Measurements from ENCODE around the gene TBC1D8.
A peak's percentile ranks its signal among the peaks of the same experiment; 100 is the strongest.

TBC1D8 gene

GRCh38 chr2:101080211-101081068 lies 70.7 kb downstream of the TBC1D8 start:
- Histone ChIP-seq H2AFZ (ENCODE audit: low read length) (no peak overlapping the region), H3K4me1 (ENCODE audit: control insufficient read depth in 2 of 2, insufficient read depth in 1 of 2, low read depth in 1 of 2, low read length in 2 of 2) (no peaks in the 10 kb centered on the region), H3K4me2 (ENCODE audit: insufficient read depth, low read length, poor library complexity, severe bottlenecking) (no peak overlapping the region), H3K27me3 (ENCODE audit: control insufficient read depth in 3 of 3, insufficient read depth in 3 of 3, low read depth in 1 of 3, low read length in 3 of 3) (no peaks in the 10 kb centered on the region), H4K91ac (ENCODE audit: low read depth, low read length, poor library complexity) (no peak overlapping the region), H3K9ac (ENCODE audit: low read depth, low read length, poor library complexity) (no peak overlapping the region), H3K4me3 (ENCODE audit: low read length in 2 of 2) (no peak overlapping the region), H2AK5ac (ENCODE audit: low read depth, low read length) (no peak overlapping the region), H3K23ac (ENCODE audit: low read depth, low read length, poor library complexity) (no peak overlapping the region), H3K79me1 (ENCODE audit: low read depth, low read length) (no peaks in the 10 kb centered on the region), H2BK15ac (ENCODE audit: low read length) (no peak overlapping the region), H3K36me3 (replicated peaks in 1 of 2; ENCODE audit: control insufficient read depth in 2 of 2, insufficient read depth in 2 of 2, low read length in 2 of 2) (no peaks in the 10 kb centered on the region), H3K27ac (replicated peaks; ENCODE audit: low read length) (no peak overlapping the region), H2BK12ac (ENCODE audit: low read length) (no peak overlapping the region), H4K8ac (ENCODE audit: low read depth, low read length) (no peak overlapping the region), H2BK5ac (ENCODE audit: low read length) (no peak overlapping the region), H3K18ac (ENCODE audit: low read length) (no peak overlapping the region), H3K14ac (ENCODE audit: low read length) (no peak overlapping the region), H3K4ac (ENCODE audit: low read length) (no peak overlapping the region), H3K9me3 (replicated peaks in 1 of 2; ENCODE audit: control insufficient read depth in 2 of 2, insufficient read depth in 1 of 2, low read depth in 1 of 2, low read length in 2 of 2) (no peaks in the 10 kb centered on the region), H2BK120ac (ENCODE audit: low read depth, low read length) (no peak overlapping the region)
- DNase-seq (ENCODE audit: low spot score) = no peak
- WGBS, 2 donors (ENCODE audit: extremely low coverage in 2 of 2, insufficient read length in 2 of 2, insufficient replicate concordance in 1 of 2) = no CpG with 5 or more reads among the region's 14 CpGs

GRCh38 chr2:101076581-101076980 lies 74.6 kb downstream of the TBC1D8 start:
- Histone ChIP-seq H3K4ac (ENCODE audit: low read length) (no peak overlapping the region), H3K18ac (ENCODE audit: low read length) (no peak overlapping the region), H4K8ac (ENCODE audit: low read depth, low read length) (no peak overlapping the region), H3K23ac (ENCODE audit: low read depth, low read length, poor library complexity) (no peak overlapping the region), H3K9me3 (replicated peaks in 1 of 2; ENCODE audit: control insufficient read depth in 2 of 2, insufficient read depth in 1 of 2, low read depth in 1 of 2, low read length in 2 of 2) (peaks cover 0 to 2% of the 10 kb centered on the region in 2 donors), H3K4me3 (ENCODE audit: low read length in 2 of 2) (no peak overlapping the region), H3K27ac (replicated peaks; ENCODE audit: low read length) (no peak overlapping the region), H3K36me3 (replicated peaks in 1 of 2; ENCODE audit: control insufficient read depth in 2 of 2, insufficient read depth in 2 of 2, low read length in 2 of 2) (no peaks in the 10 kb centered on the region), H4K91ac (ENCODE audit: low read depth, low read length, poor library complexity) (no peak overlapping the region), H3K79me1 (ENCODE audit: low read depth, low read length) (no peaks in the 10 kb centered on the region), H2BK12ac (ENCODE audit: low read length) (no peak overlapping the region), H2AFZ (ENCODE audit: low read length) (no peak overlapping the region), H3K9ac (ENCODE audit: low read depth, low read length, poor library complexity) (no peak overlapping the region), H3K14ac (ENCODE audit: low read length) (no peak overlapping the region), H3K4me1 (ENCODE audit: control insufficient read depth in 2 of 2, insufficient read depth in 1 of 2, low read depth in 1 of 2, low read length in 2 of 2) (no peaks in the 10 kb centered on the region), H3K4me2 (ENCODE audit: insufficient read depth, low read length, poor library complexity, severe bottlenecking) (no peak overlapping the region), H2BK15ac (ENCODE audit: low read length) (no peak overlapping the region), H3K27me3 (ENCODE audit: control insufficient read depth in 3 of 3, insufficient read depth in 3 of 3, low read depth in 1 of 3, low read length in 3 of 3) (no peaks in the 10 kb centered on the region), H2AK5ac (ENCODE audit: low read depth, low read length) (no peak overlapping the region), H2BK120ac (ENCODE audit: low read depth, low read length) (no peak overlapping the region), H2BK5ac (ENCODE audit: low read length) (no peak overlapping the region)
- no CpG with 5 or more reads among the region's 2 CpGs for WGBS, 2 donors (ENCODE audit: extremely low coverage in 2 of 2, insufficient read length in 2 of 2, insufficient replicate concordance in 1 of 2)
- no peak for DNase-seq (ENCODE audit: low spot score)

- no peak for DNase-seq (ENCODE audit: low spot score)
- Histone ChIP-seq H3K27ac (replicated peaks; ENCODE audit: low read length) (no peak overlapping the region), H2BK12ac (ENCODE audit: low read length) (no peak overlapping the region), H3K4me2 (ENCODE audit: insufficient read depth, low read length, poor library complexity, severe bottlenecking) (no peak overlapping the region), H3K18ac (ENCODE audit: low read length) (no peak overlapping the region), H3K9ac (ENCODE audit: low read depth, low read length, poor library complexity) (no peak overlapping the region), H2BK120ac (ENCODE audit: low read depth, low read length) (no peak overlapping the region), H2BK15ac (ENCODE audit: low read length) (no peak overlapping the region), H3K23ac (ENCODE audit: low read depth, low read length, poor library complexity) (no peak overlapping the region), H3K27me3 (ENCODE audit: control insufficient read depth in 3 of 3, insufficient read depth in 3 of 3, low read depth in 1 of 3, low read length in 3 of 3) (no peaks in the 10 kb centered on the region), H3K4ac (ENCODE audit: low read length) (no peak overlapping the region), H3K4me1 (ENCODE audit: control insufficient read depth in 2 of 2, insufficient read depth in 1 of 2, low read depth in 1 of 2, low read length in 2 of 2) (peaks cover 0 to 2% of the 10 kb centered on the region in 2 donors), H4K91ac (ENCODE audit: low read depth, low read length, poor library complexity) (no peak overlapping the region), H3K14ac (ENCODE audit: low read length) (no peak overlapping the region), H3K36me3 (replicated peaks in 1 of 2; ENCODE audit: control insufficient read depth in 2 of 2, insufficient read depth in 2 of 2, low read length in 2 of 2) (no peaks in the 10 kb centered on the region), H3K79me1 (ENCODE audit: low read depth, low read length) (no peaks in the 10 kb centered on the region), H2BK5ac (ENCODE audit: low read length) (no peak overlapping the region), H4K8ac (ENCODE audit: low read depth, low read length) (no peak overlapping the region), H2AFZ (ENCODE audit: low read length) (peak overlapping the region; percentile 4), H3K4me3 (ENCODE audit: low read length in 2 of 2) (no peak overlapping the region), H3K9me3 (replicated peaks in 1 of 2; ENCODE audit: control insufficient read depth in 2 of 2, insufficient read depth in 1 of 2, low read depth in 1 of 2, low read length in 2 of 2) (no peaks in the 10 kb centered on the region), H2AK5ac (ENCODE audit: low read depth, low read length) (no peak overlapping the region)
- no CpG with 5 or more reads among the region's 4 CpGs for WGBS, 2 donors (ENCODE audit: extremely low coverage in 2 of 2, insufficient read length in 2 of 2, insufficient replicate concordance in 1 of 2)
These were observed 86.2 kb downstream of the TBC1D8 start for GRCh38 chr2:101064868-101065549.

GRCh38 chr2:101064505-101064867 lies 86.7 kb downstream of the TBC1D8 start:
- no peak overlapping the region for H2BK120ac ChIP-seq (ENCODE audit: low read depth, low read length)
- no peak for DNase-seq (ENCODE audit: low spot score)
- H2BK15ac ChIP-seq (ENCODE audit: low read length) = no peak overlapping the region
- H2AK5ac ChIP-seq (ENCODE audit: low read depth, low read length) = no peak overlapping the region
- no CpG with 5 or more reads among the region's 3 CpGs for WGBS, 2 donors (ENCODE audit: extremely low coverage in 2 of 2, insufficient read length in 2 of 2, insufficient replicate concordance in 1 of 2)
- no peaks in the 10 kb centered on the region for H3K9me3 ChIP-seq (replicated peaks in 1 of 2; ENCODE audit: control insufficient read depth in 2 of 2, insufficient read depth in 1 of 2, low read depth in 1 of 2, low read length in 2 of 2)
- H3K14ac ChIP-seq (ENCODE audit: low read length) = no peak overlapping the region
- no peak overlapping the region for H3K4me2 ChIP-seq (ENCODE audit: insufficient read depth, low read length, poor library complexity, severe bottlenecking)
- H3K4me3 ChIP-seq (ENCODE audit: low read length in 2 of 2) = no peak overlapping the region
- no peak overlapping the region for H3K18ac ChIP-seq (ENCODE audit: low read length)
- H2BK12ac ChIP-seq (ENCODE audit: low read length) = no peak overlapping the region
- no peak overlapping the region for H2BK5ac ChIP-seq (ENCODE audit: low read length)
- no peaks in the 10 kb centered on the region for H3K36me3 ChIP-seq (replicated peaks in 1 of 2; ENCODE audit: control insufficient read depth in 2 of 2, insufficient read depth in 2 of 2, low read length in 2 of 2)
- H3K4me1 ChIP-seq (ENCODE audit: control insufficient read depth in 2 of 2, insufficient read depth in 1 of 2, low read depth in 1 of 2, low read length in 2 of 2) = peaks cover 0 to 2% of the 10 kb centered on the region in 2 donors
- H3K27ac ChIP-seq (replicated peaks; ENCODE audit: low read length) = no peak overlapping the region
- no peaks in the 10 kb centered on the region for H3K79me1 ChIP-seq (ENCODE audit: low read depth, low read length)
- H3K23ac ChIP-seq (ENCODE audit: low read depth, low read length, poor library complexity) = no peak overlapping the region
- H3K4ac ChIP-seq (ENCODE audit: low read length) = no peak overlapping the region
- no peak overlapping the region for H4K8ac ChIP-seq (ENCODE audit: low read depth, low read length)
- H3K27me3 ChIP-seq (ENCODE audit: control insufficient read depth in 3 of 3, insufficient read depth in 3 of 3, low read depth in 1 of 3, low read length in 3 of 3) = no peaks in the 10 kb centered on the region
- H3K9ac ChIP-seq (ENCODE audit: low read depth, low read length, poor library complexity) = no peak overlapping the region
- H2AFZ ChIP-seq (ENCODE audit: low read length) = no peak overlapping the region
- H4K91ac ChIP-seq (ENCODE audit: low read depth, low read length, poor library complexity) = no peak overlapping the region

Data from neuronal stem cell (in vitro differentiated cells).